ENCODE data around the gene TAF11.
"Not testable (repeated sequence)": the region's sequence is repeated elsewhere in the genome, so short reads cannot be mapped to it uniquely, and the experiment has no call there.

Gene TAF11

GRCh38 chr6:34904990-34905613 lies 17.3 kb upstream of the TAF11 start:
- no peak for DNase-seq (ENCODE audit: low read depth, low spot score)

- DNase-seq (ENCODE audit: low read depth, low spot score), result no peak
Observed at GRCh38 chr6:34901930-34902329, 14.1 kb upstream of the TAF11 start.

- no peak for DNase-seq (ENCODE audit: low read depth, low spot score)
Observed at GRCh38 chr6:34900321-34901031, 12.6 kb upstream of the TAF11 start.

GRCh38 chr6:34899748-34900147 lies 11.9 kb upstream of the TAF11 start:
- not testable (repeated sequence) for DNase-seq (ENCODE audit: low read depth, low spot score)

GRCh38 chr6:34897716-34898115 lies 9.9 kb upstream of the TAF11 start:
- DNase-seq (ENCODE audit: low read depth, low spot score), result no peak

- DNase-seq (ENCODE audit: low read depth, low spot score), result no peak
Observed at GRCh38 chr6:34897130-34897529, 9.3 kb upstream of the TAF11 start.

- DNase-seq (ENCODE audit: low read depth, low spot score), result no peak
Observed at GRCh38 chr6:34894693-34895092, 6.9 kb upstream of the TAF11 start.

- DNase-seq (ENCODE audit: low read depth, low spot score), result no peak
Observed at GRCh38 chr6:34891296-34891695, 3.5 kb upstream of the TAF11 start.

- DNase-seq (ENCODE audit: low read depth, low spot score), result no peak
Observed at GRCh38 chr6:34890533-34890925, 2.7 kb upstream of the TAF11 start.

- DNase-seq (ENCODE audit: low read depth, low spot score), result no peak
Observed at GRCh38 chr6:34888874-34889555, 1.2 kb upstream of the TAF11 start, which contains the start of gene ANKS1A. TSS of gene ANKS1A (plus strand) at chr6:34889255. CDS start at chr6:34889403, 148 bp downstream.

- no peak for DNase-seq (ENCODE audit: low read depth, low spot score)
Observed at GRCh38 chr6:34888514-34888856, 643 bp upstream of the TAF11 start.

- not testable (repeated sequence) for DNase-seq (ENCODE audit: low read depth, low spot score)
Observed at GRCh38 chr6:34885837-34886236, 2.0 kb downstream of the TAF11 start.

- DNase-seq (ENCODE audit: low read depth, low spot score), result no peak
Observed at GRCh38 chr6:34884996-34885395, 2.8 kb downstream of the TAF11 start.

- not testable (repeated sequence) for DNase-seq (ENCODE audit: low read depth, low spot score)
Observed at GRCh38 chr6:34884073-34884472, 3.8 kb downstream of the TAF11 start.

GRCh38 chr6:34877869-34878485 lies 9.9 kb downstream of the TAF11 start:
- DNase-seq (ENCODE audit: low read depth, low spot score), result no peak

- no peak for DNase-seq (ENCODE audit: low read depth, low spot score)
Observed at GRCh38 chr6:34877259-34877658, 10.6 kb downstream of the TAF11 start.

- DNase-seq (ENCODE audit: low read depth, low spot score), result no peak
Observed at GRCh38 chr6:34876472-34876871, 11.4 kb downstream of the TAF11 start.

GRCh38 chr6:34875292-34876213 lies 12.3 kb downstream of the TAF11 start:
- DNase-seq (ENCODE audit: low read depth, low spot score), result no peak

GRCh38 chr6:34872332-34872731 lies 15.5 kb downstream of the TAF11 start:
- DNase-seq (ENCODE audit: low read depth, low spot score), result no peak

GRCh38 chr6:34871853-34872252 lies 16.0 kb downstream of the TAF11 start:
- no peak for DNase-seq (ENCODE audit: low read depth, low spot score)

- no peak for DNase-seq (ENCODE audit: low read depth, low spot score)
Observed at GRCh38 chr6:34867484-34867883, 20.4 kb downstream of the TAF11 start.

Measured in brain pericyte (primary cell).